A549 (cell line): ENCODE measurements around the gene RING1. TPM values are rescaled to one million over a fixed set of nuclear protein-coding genes. Genes with fewer than 3 reads are reported as not detected.

ENCODE experiments used
- ATAC-seq, 2 experiments: fragments of 200-7000 bp in 1 of 2; fragments of >200 bp in 1 of 2; cut with Nextera tagmentation in 1 of 2; cut with Tn5 transposase in 1 of 2; 3 replicates each; pipeline versions ENCODE4 v1.8.0 to v1.9.1; 2018 to 2020; ENCODE audit warnings: mild to moderate bottlenecking in 1 of 2, moderate library complexity in 1 of 2
- CTCF ChIA-PET: fragments of 300-600 bp; sonication (Branson Sonifier 250); formaldehyde crosslinking; extraction: SDS; loops from one replicate; lab custom pipeline; 2021; ENCODE audit warnings: antibody characterized with exemption, inconsistent platforms; lab: Yijun Ruan, JAX
- POLR2A ChIA-PET: fragments of 350-600 bp; formaldehyde crosslinking; extraction: SDS; loops from one replicate; lab custom pipeline; 2021; ENCODE audit warnings: antibody characterized with exemption, inconsistent platforms; lab: Yijun Ruan, JAX
- DNase-seq, 2 experiments: peaks; one replicate each; pipeline versions ENCODE4 v3.0.0 to v3.0.0-alpha.2; 2011 to 2016; ENCODE audit warnings: low read depth in 1 of 2, low spot score in 1 of 2
- FAIRE-seq: peaks from 2 replicates; lab custom pipeline; 2011; peaks lifted over from hg19 to GRCh38; lab: Jason Lieb, UNC
- H3K27ac ChIP-seq, 2 experiments: fragments of >200 bp; sonication (Bioruptor Twin); formaldehyde crosslinking; 3 replicates each; pipeline ENCODE4 v1.5.1; 2016 to 2017
- H3K4me1 ChIP-seq: fragments of >200 bp; sonication (Bioruptor Twin); formaldehyde crosslinking; 3 replicates; pipeline ENCODE4 v1.6.1; 2016
- H3K4me2 ChIP-seq: fragments of >200 bp; sonication (Bioruptor Twin); formaldehyde crosslinking; 3 replicates; pipeline ENCODE4 v1.6.1; 2016
- H3K4me3 ChIP-seq: fragments of >200 bp; sonication (Bioruptor Twin); formaldehyde crosslinking; 3 replicates; pipeline ENCODE4 v1.5.1; 2016
- H3K9me3 ChIP-seq: fragments of >200 bp; sonication (Bioruptor Twin); formaldehyde crosslinking; 3 replicates; pipeline ENCODE4 v1.6.1; 2016
- CBX8 ChIP-seq: fragments of 200-600 bp; sonication (generic); IDR thresholded peaks from 2 replicates; pipeline ENCODE4 v1.6.1; 2016
- CHD2 ChIP-seq: fragments of 150-350 bp; IDR thresholded peaks from 2 replicates; pipeline ENCODE4 v1.6.1; 2014; ENCODE audit warnings: low read length; ENCODE audit not compliant: partially characterized antibody
- EHMT2 ChIP-seq: fragments of 200-600 bp; sonication (generic); IDR thresholded peaks from 2 replicates; pipeline ENCODE4 v1.6.1; 2016; ENCODE audit warnings: antibody characterized with exemption, low read depth, mild to moderate bottlenecking, moderate library complexity
- EP300 ChIP-seq, 2 experiments: fragments of >200 bp; sonication (Bioruptor Twin); formaldehyde crosslinking; IDR thresholded peaks; 2 replicates in 1 of 2; 3 replicates in 1 of 2; pipeline ENCODE4 v1.6.1; 2016 to 2017
- HES2 ChIP-seq: fragments of >200 bp; sonication (Bioruptor Twin); formaldehyde crosslinking; IDR thresholded peaks from 2 replicates; pipeline ENCODE4 v1.6.1; 2016
- HOXB13 ChIP-seq: fragments of 250-450 bp; sonication (Bioruptor Pico); IDR thresholded peaks from 2 replicates; pipeline ENCODE4 v1.5.0; 2020; ENCODE audit warnings: low read depth, mild to moderate bottlenecking, moderate library complexity
- HOXB5 ChIP-seq: fragments of 250-450 bp; sonication (Bioruptor Pico); IDR thresholded peaks from 2 replicates; pipeline ENCODE4 v1.5.0; 2020; ENCODE audit warnings: mild to moderate bottlenecking, moderate library complexity
- KDM1A ChIP-seq: fragments of 200-600 bp; sonication (generic); IDR thresholded peaks from 2 replicates; pipeline ENCODE4 v1.6.1; 2016; ENCODE audit warnings: low read depth, mild to moderate bottlenecking
- KDM5A ChIP-seq: fragments of 200-600 bp; sonication (generic); IDR thresholded peaks from 2 replicates; pipeline ENCODE4 v1.6.1; 2016; ENCODE audit warnings: antibody characterized with exemption, mild to moderate bottlenecking
- MAZ ChIP-seq: fragments of 150-350 bp; IDR thresholded peaks from 2 replicates; pipeline ENCODE4 v1.6.1; 2014; ENCODE audit warnings: antibody characterized with exemption, low read depth, low read length, borderline replicate concordance
- MYC ChIP-seq: IDR thresholded peaks from 2 replicates; pipeline ENCODE4 v1.6.1; 2012; ENCODE audit warnings: mild to moderate bottlenecking, inconsistent platforms, low read length, improper control_type of control experiment, borderline replicate concordance
- POLR2A ChIP-seq: IDR thresholded peaks from 2 replicates; pipeline ENCODE4 v1.6.1; 2012; ENCODE audit warnings: mild to moderate bottlenecking, low read length
- POLR2AphosphoS2 ChIP-seq: conservative IDR thresholded peaks from 2 replicates; pipeline ENCODE4 v1.6.1; 2012; ENCODE audit warnings: low read length, improper control_type of control experiment, inconsistent platforms
- REST ChIP-seq: fragments of 200-600 bp; sonication (generic); IDR thresholded peaks from 2 replicates; pipeline ENCODE4 v1.6.1; 2016; ENCODE audit warnings: antibody characterized with exemption, mild to moderate bottlenecking, moderate library complexity
- SMC3 ChIP-seq: fragments of >200 bp; sonication (Bioruptor Twin); formaldehyde crosslinking; IDR thresholded peaks from 3 replicates; pipeline ENCODE4 v1.6.1; 2018; ENCODE audit warnings: inconsistent platforms
- ZC3H11A ChIP-seq: fragments of 450-650 bp; IDR thresholded peaks from 2 replicates; pipeline ENCODE4 v1.6.1; 2014; ENCODE audit warnings: antibody characterized with exemption, mild to moderate bottlenecking
- ZFP36 ChIP-seq: fragments of 450-650 bp; IDR thresholded peaks from 2 replicates; pipeline ENCODE4 v1.6.1; 2014; ENCODE audit warnings: borderline replicate concordance; ENCODE audit not compliant: partially characterized antibody
- WGBS: methylation state at CpG from one replicate; pipeline ENCODE4 v1.1.6; 2017; ENCODE audit errors: missing lambda C conversion rate; 5-methylcytosine and 5-hydroxymethylcytosine counted together
- polyA plus RNA-seq, 4 experiments: library from polyadenylated mRNA; depleted of rRNA in 3 of 4; stranded (reverse); fragments of >200 nt; fragmentation: RNase III in 1 of 4; extraction: RNeasy Plus Mini Kit Qiagen cat#74134 plus additional on column Dnase treatment in 1 of 4; gene quantifications; 2 replicates in 3 of 4; 3 replicates in 1 of 4; pipeline ENCODE4 v1.2.3, GENCODE V29; 2011 to 2017
- TF ChIP-seq, protein P1 (sequence below): fragments of 450-650 bp; IDR thresholded peaks from 2 replicates; pipeline ENCODE4 v1.6.1; 2014; ENCODE audit warnings: antibody characterized with exemption
- TF ChIP-seq, protein P2 (sequence below): IDR thresholded peaks from 2 replicates; pipeline ENCODE4 v1.6.1; 2012; ENCODE audit warnings: low read depth, borderline replicate concordance
- TF ChIP-seq, protein P3 (sequence below): fragments of 250-450 bp; sonication (Bioruptor Pico); IDR thresholded peaks from 2 replicates; pipeline ENCODE4 v1.5.0; 2020; ENCODE audit warnings: low read depth, mild to moderate bottlenecking, moderate library complexity

Gene RING1
- polyA plus RNA-seq, 2 of the 4 experiments (the other 2 are of a cell fraction), result 12.7 to 35.0 TPM

DNA sequence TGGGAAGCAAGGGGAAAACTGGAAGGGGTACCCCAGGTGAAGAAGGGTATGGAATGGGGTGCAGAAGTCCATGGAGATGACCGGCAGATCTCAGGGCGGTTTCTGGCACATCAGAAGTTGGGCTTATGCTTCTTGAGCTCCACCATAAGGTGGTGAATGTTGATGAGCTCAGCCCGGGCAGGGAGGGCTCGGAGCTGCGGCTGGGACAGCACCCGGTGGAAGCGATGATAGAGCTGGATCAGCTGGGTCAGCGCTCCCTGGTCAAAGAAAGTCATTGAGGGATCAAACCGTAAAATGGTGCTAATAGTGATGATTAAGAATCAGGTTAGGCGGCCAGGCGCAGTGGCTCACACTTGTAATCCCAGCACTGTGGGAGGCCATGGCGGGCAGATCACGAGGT, 42.4 kb downstream of the RING1 start (continued):
- TF ChIP-seq, protein P1, sequence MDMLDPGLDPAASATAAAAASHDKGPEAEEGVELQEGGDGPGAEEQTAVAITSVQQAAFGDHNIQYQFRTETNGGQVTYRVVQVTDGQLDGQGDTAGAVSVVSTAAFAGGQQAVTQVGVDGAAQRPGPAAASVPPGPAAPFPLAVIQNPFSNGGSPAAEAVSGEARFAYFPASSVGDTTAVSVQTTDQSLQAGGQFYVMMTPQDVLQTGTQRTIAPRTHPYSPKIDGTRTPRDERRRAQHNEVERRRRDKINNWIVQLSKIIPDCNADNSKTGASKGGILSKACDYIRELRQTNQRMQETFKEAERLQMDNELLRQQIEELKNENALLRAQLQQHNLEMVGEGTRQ, result no peak
- TF ChIP-seq, protein P2, sequence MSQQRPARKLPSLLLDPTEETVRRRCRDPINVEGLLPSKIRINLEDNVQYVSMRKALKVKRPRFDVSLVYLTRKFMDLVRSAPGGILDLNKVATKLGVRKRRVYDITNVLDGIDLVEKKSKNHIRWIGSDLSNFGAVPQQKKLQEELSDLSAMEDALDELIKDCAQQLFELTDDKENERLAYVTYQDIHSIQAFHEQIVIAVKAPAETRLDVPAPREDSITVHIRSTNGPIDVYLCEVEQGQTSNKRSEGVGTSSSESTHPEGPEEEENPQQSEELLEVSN, result no peak
- TF ChIP-seq ZFP36 (no peak), SMC3 (no peak), CBX8 (no peak), ZC3H11A (no peak)
- TF ChIP-seq, all 56 proteins: peak for 0

DNA sequence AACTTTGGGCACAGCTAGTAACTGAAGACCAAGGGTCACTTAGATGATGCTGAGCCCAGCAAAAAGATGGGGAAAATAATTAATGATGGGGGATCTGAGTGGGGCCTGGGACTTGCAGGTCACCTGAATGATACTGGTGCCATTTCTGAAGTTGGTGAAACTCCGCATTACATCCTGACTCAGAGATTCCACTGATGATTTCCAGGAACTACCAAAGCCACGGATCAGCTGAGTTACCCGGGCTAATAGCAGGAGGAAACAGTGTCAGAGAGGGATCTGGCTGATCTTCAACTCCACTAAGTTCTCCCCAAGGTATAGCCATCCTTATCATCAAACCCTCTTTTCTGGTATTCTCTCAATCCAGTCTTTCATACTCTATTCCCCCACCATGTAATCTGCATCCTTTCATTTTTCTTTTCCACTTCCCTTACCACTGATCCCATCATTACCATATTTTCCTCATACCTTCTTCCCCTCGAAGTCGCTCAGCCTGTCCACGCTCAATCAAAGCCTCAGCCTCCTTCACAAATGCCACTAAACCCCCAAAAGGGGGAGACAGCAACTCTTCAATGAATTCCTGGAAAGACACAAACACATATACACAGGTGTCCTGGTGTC, 43.2 kb downstream of the RING1 start:
- POLR2A ChIA-PET, result no interaction called here
- FAIRE-seq, result no peak
- 93% methylated on average over 6 of the region's 6 CpGs for whole genome bisulfite sequencing

More for the DNA sequence above, 43.2 kb downstream of the RING1 start:
- CTCF ChIA-PET, result interaction anchor here (0.6 to 3.7 kb wide), 3 partner anchors 10 to 26 kb away, joined by 3 to 33 read pairs (median 5); no protein-coding TSS in a partner anchor
- no peak for ATAC-seq
- TF ChIP-seq HOXB5 (CRISPR knock-in tag), result no peak
- no peak for TF ChIP-seq KDM1A
- no peak for TF ChIP-seq REST
- no peak for TF ChIP-seq CHD2
- TF ChIP-seq HES2, result no peak
- TF ChIP-seq EP300 (IDR thresholded peaks at IDR 0.05), result no peak
- TF ChIP-seq, protein P3, sequence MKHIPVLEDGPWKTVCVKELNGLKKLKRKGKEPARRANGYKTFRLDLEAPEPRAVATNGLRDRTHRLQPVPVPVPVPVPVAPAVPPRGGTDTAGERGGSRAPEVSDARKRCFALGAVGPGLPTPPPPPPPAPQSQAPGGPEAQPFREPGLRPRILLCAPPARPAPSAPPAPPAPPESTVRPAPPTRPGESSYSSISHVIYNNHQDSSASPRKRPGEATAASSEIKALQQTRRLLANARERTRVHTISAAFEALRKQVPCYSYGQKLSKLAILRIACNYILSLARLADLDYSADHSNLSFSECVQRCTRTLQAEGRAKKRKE (CRISPR knock-in tag), result no peak
- no peak for TF ChIP-seq HOXB13 (CRISPR knock-in tag)
- no peak for TF ChIP-seq EHMT2
- no peak for TF ChIP-seq POLR2AphosphoS2
- no peak for TF ChIP-seq MAZ
- no peak for TF ChIP-seq KDM5A
- TF ChIP-seq MYC, result no peak
- no peak for TF ChIP-seq POLR2A
- TF ChIP-seq, protein P2, result no peak
- no peak overlapping the region for H3K4me2 ChIP-seq
- no peak for DNase-seq
- no peak overlapping the region for H3K27ac ChIP-seq
- H3K4me1 ChIP-seq, result peaks cover 11% of the 10 kb centered on the region
- H3K9me3 ChIP-seq, result no peaks in the 10 kb centered on the region
- no peak overlapping the region for H3K4me3 ChIP-seq
